Heart left ventricle (tissue), 13 donors: ENCODE measurements around the gene RARRES2.

Experiments
- POLR2A ChIP-seq, 2 donors: fragments of 450-650 bp; IDR thresholded peaks; one replicate each; pipeline ENCODE4 v1.6.1; 2017; ENCODE audit warnings: antibody characterized with exemption in 2 of 2, mild to moderate bottlenecking in 2 of 2, moderate library complexity in 2 of 2
- TF ChIP-seq, protein P1 (sequence below), 12 donors: fragments of 200-600 bp; sonication (generic) in 4 of 12; IDR thresholded peaks; one replicate each; pipeline versions ENCODE4 v1.5.0 to v1.8.0; 2018 to 2022; ENCODE audit warnings: antibody characterized with exemption in 12 of 12, mild to moderate bottlenecking in 5 of 12
- donor health status: ischemic (EF 13 %, LVEDD 7.1; RV severe dilation, severe dysfunction).
- donor health status: DM: no; HTN: yes; CAD: no.
- donor health status: DM: no; HTN: no; CAD: no.
- donor health status: ischemic (EF 25% LVEDD 6.9; RV normal size, moderate dysfunction).
- donor health status: ischemic (EF 25% LVEDD 5.7; RV mildly dilated, moderate dysfunction).
- donor health status: ischemic (EF 35%, LVEDD 5.7; RV mildly dilated, moderate dysfunction).
- donor health status: nonischemic (EF 11% LVEDD 7.7; RV severe dilation, severe dysfunction).
- donor health status: DM: yes; HTN: yes; CAD: no.
- donor health status: PGD.
- donor health status: ischemic (EF 29% LVEDD 5.4; RV normal size, mild dysfunction).
- donor health status: nonischemic (EF 23%, LVEDD 6.1; RV moderate dilation, normal function).

DNA sequence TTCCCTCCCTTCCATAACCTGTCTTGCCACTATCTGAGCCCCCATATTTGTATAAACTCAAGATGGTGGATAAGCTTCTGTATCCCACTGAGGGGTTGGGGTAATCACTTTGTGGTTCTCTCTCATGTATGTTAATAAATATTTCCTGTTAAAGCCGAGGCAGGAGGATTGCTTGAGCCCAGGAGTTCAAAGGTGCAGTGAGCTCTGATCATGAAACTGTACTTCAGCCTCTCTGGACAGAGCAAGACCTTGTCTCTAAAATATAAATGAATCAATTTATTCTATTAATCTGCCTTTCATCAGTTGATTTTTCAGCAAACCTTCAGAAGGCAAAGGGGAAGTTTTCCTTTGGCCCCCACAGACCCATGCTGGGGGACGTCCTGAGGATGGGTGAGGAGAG lies 1.8 kb upstream of the RARRES2 start:
- TF ChIP-seq, protein P1, sequence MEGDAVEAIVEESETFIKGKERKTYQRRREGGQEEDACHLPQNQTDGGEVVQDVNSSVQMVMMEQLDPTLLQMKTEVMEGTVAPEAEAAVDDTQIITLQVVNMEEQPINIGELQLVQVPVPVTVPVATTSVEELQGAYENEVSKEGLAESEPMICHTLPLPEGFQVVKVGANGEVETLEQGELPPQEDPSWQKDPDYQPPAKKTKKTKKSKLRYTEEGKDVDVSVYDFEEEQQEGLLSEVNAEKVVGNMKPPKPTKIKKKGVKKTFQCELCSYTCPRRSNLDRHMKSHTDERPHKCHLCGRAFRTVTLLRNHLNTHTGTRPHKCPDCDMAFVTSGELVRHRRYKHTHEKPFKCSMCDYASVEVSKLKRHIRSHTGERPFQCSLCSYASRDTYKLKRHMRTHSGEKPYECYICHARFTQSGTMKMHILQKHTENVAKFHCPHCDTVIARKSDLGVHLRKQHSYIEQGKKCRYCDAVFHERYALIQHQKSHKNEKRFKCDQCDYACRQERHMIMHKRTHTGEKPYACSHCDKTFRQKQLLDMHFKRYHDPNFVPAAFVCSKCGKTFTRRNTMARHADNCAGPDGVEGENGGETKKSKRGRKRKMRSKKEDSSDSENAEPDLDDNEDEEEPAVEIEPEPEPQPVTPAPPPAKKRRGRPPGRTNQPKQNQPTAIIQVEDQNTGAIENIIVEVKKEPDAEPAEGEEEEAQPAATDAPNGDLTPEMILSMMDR (IDR thresholded peaks at IDR 0.05): no peak
- TF ChIP-seq POLR2A (IDR thresholded peaks at IDR 0.05): no peak
